ENCODE measurements around the gene OR6F1.
"Not testable (repeated sequence)": the region's sequence is repeated elsewhere in the genome, so short reads cannot be mapped to it uniquely, and the experiment has no call there.

The OR6F1 gene

DNA sequence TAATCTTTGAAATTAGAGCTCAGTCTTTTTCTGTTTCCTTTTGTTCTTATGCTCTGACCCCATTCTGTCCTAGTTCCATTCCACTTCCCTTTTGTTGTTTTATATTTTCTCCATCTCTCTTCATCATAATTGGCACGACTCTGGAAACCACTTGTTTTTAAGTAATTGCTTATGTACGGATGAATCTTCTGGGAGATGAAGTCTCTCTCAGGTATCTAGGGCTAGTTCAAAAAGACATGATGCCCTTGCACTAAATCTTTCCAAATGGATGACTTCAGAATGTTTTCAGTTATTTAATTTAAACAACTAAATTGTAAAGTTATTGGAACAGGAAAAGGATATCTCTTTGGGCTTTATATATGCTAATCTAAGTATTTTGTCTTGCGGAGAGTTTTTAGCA lies at the start of gene OR6F1:
Gene OR6F1, minus strand, starts transcription at position 101 of the 400 bp plus-strand sequence. CDS start 3,891 bp downstream, outside the sequence.
- TF ChIP-seq, protein P1, sequence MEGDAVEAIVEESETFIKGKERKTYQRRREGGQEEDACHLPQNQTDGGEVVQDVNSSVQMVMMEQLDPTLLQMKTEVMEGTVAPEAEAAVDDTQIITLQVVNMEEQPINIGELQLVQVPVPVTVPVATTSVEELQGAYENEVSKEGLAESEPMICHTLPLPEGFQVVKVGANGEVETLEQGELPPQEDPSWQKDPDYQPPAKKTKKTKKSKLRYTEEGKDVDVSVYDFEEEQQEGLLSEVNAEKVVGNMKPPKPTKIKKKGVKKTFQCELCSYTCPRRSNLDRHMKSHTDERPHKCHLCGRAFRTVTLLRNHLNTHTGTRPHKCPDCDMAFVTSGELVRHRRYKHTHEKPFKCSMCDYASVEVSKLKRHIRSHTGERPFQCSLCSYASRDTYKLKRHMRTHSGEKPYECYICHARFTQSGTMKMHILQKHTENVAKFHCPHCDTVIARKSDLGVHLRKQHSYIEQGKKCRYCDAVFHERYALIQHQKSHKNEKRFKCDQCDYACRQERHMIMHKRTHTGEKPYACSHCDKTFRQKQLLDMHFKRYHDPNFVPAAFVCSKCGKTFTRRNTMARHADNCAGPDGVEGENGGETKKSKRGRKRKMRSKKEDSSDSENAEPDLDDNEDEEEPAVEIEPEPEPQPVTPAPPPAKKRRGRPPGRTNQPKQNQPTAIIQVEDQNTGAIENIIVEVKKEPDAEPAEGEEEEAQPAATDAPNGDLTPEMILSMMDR (IDR thresholded peaks at IDR 0.05) = no peak
- no peak within 1 kb of the TSS for H3K9ac ChIP-seq
- H3K27me3 ChIP-seq (ENCODE audit: control insufficient read depth, insufficient read depth, low read length) = no peaks in the 10 kb centered on the region
- H3K27ac ChIP-seq = no peak within 1 kb of the TSS
- no peak within 1 kb of the TSS for H3K4me2 ChIP-seq (ENCODE audit: low read length)
- H2AFZ ChIP-seq = no peak within 1 kb of the TSS
- no peaks in the 10 kb centered on the region for H3K79me2 ChIP-seq
- no peak within 1 kb of the TSS for H3K4me3 ChIP-seq (ENCODE audit: low read depth, low read length)
- no peaks in the 10 kb centered on the region for H3K36me3 ChIP-seq (ENCODE audit: control insufficient read depth, insufficient read depth, low read length)
- H3K9me3 ChIP-seq (ENCODE audit: control insufficient read depth, low read length) = no peaks in the 10 kb centered on the region
- H3K4me1 ChIP-seq = no peaks in the 10 kb centered on the region

- no peak within 1 kb of the TSS for H3K4me2 ChIP-seq (ENCODE audit: low read length)
- H3K27me3 ChIP-seq (ENCODE audit: control insufficient read depth, insufficient read depth, low read length) = no peaks in the 10 kb centered on the region
- no peak within 1 kb of the TSS for H2AFZ ChIP-seq
- TF ChIP-seq, protein P1 (IDR thresholded peaks at IDR 0.05) = no peak
- no peaks in the 10 kb centered on the region for H3K79me2 ChIP-seq
- H3K27ac ChIP-seq = no peak within 1 kb of the TSS
- H3K4me3 ChIP-seq (ENCODE audit: low read depth, low read length) = no peak within 1 kb of the TSS
- H3K9ac ChIP-seq = no peak within 1 kb of the TSS
- no peaks in the 10 kb centered on the region for H3K4me1 ChIP-seq
- H3K9me3 ChIP-seq (ENCODE audit: control insufficient read depth, low read length) = no peaks in the 10 kb centered on the region
- H3K36me3 ChIP-seq (ENCODE audit: control insufficient read depth, insufficient read depth, low read length) = peaks cover 1% of the 10 kb centered on the region
These were observed 44.0 kb upstream of the OR6F1 start, which contains the start of gene OR1C1 for GRCh38 chr1:247760456-247760855. OR1C1 (minus strand) TSS chr1:247760556; CDS start chr1:247758406, 2,150 bp downstream.

GRCh38 chr1:247754311-247754710 lies 37.9 kb upstream of the OR6F1 start:
- H3K4me3 ChIP-seq (ENCODE audit: low read depth, low read length); H3K9ac ChIP-seq; H3K27ac ChIP-seq; H3K79me2 ChIP-seq; H3K36me3 ChIP-seq (ENCODE audit: control insufficient read depth, insufficient read depth, low read length); H3K27me3 ChIP-seq (ENCODE audit: control insufficient read depth, insufficient read depth, low read length); H3K4me2 ChIP-seq (ENCODE audit: low read length); H2AFZ ChIP-seq; H3K9me3 ChIP-seq (ENCODE audit: control insufficient read depth, low read length); H3K4me1 ChIP-seq: not testable (repeated sequence)

GRCh38 chr1:247749870-247750269 lies 33.4 kb upstream of the OR6F1 start:
- Histone ChIP-seq H3K36me3 (ENCODE audit: control insufficient read depth, insufficient read depth, low read length) (no peaks in the 10 kb centered on the region), H3K79me2 (no peaks in the 10 kb centered on the region), H3K27ac (no peak overlapping the region), H2AFZ (no peak overlapping the region), H3K4me3 (ENCODE audit: low read depth, low read length) (no peak overlapping the region), H3K4me2 (ENCODE audit: low read length) (no peak overlapping the region), H3K9me3 (ENCODE audit: control insufficient read depth, low read length) (no peaks in the 10 kb centered on the region), H3K9ac (no peak overlapping the region), H3K27me3 (ENCODE audit: control insufficient read depth, insufficient read depth, low read length) (no peaks in the 10 kb centered on the region), H3K4me1 (no peaks in the 10 kb centered on the region)
- TF ChIP-seq, protein P1 (IDR thresholded peaks at IDR 0.05) = no peak

DNA sequence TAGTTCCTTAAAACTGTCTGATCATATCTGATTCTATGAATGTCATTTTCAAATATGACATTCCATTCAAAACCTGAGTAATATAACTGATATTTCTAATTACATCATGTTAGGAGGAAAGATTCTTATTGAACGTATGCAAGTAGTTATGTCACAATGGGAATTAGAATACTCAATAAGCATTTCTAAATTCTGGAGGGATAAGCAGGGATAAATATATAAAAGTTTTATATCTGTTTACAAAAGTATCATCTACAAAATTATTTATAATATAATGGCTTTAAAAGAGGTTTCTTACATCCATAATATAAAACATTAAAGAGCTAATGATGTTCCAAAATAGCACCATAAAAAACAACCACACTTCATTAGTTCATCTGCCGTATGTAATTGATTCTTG lies 31.6 kb upstream of the OR6F1 start, which contains the start of gene OR14A2:
Gene OR14A2, minus strand, starts transcription at position 101 of the 400 bp plus-strand sequence.
- H3K27ac ChIP-seq = no peak within 1 kb of the TSS
- no peaks in the 10 kb centered on the region for H3K9me3 ChIP-seq (ENCODE audit: control insufficient read depth, low read length)
- H3K27me3 ChIP-seq (ENCODE audit: control insufficient read depth, insufficient read depth, low read length) = no peaks in the 10 kb centered on the region
- no peaks in the 10 kb centered on the region for H3K79me2 ChIP-seq
- no peaks in the 10 kb centered on the region for H3K36me3 ChIP-seq (ENCODE audit: control insufficient read depth, insufficient read depth, low read length)
- no peak within 1 kb of the TSS for H3K9ac ChIP-seq
- no peak within 1 kb of the TSS for H3K4me2 ChIP-seq (ENCODE audit: low read length)
- no peak within 1 kb of the TSS for H3K4me3 ChIP-seq (ENCODE audit: low read depth, low read length)
- TF ChIP-seq, protein P1 (IDR thresholded peaks at IDR 0.05) = no peak
- no peaks in the 10 kb centered on the region for H3K4me1 ChIP-seq
- H2AFZ ChIP-seq = no peak within 1 kb of the TSS

All from parathyroid adenoma (tissue), 2 donors.